Measurements from ENCODE around the gene ALG9. TPM values are rescaled to one million over a fixed set of nuclear protein-coding genes. Genes with fewer than 3 reads are reported as not detected.

Gene ALG9
- total and polyA plus RNA-seq, 2 of the 4 experiments (the other 2 are of a cell fraction): 20.7 to 35.7 TPM

- no peaks in the 10 kb centered on the region for H3K9me3 ChIP-seq (ENCODE audit: control insufficient read depth, insufficient read depth, low read length)
- no peak overlapping the region for H2AFZ ChIP-seq (replicated peaks; ENCODE audit: low read length, poor library complexity)
- H3K27me3 ChIP-seq (ENCODE audit: control insufficient read depth, insufficient read depth, low read length): no peaks in the 10 kb centered on the region
- no peak overlapping the region for H3K14ac ChIP-seq (replicated peaks; ENCODE audit: low read depth, low read length)
- no peak overlapping the region for H2BK15ac ChIP-seq (ENCODE audit: low read depth, low read length)
- DNase-seq (no peak), ATAC-seq (ENCODE audit: low read depth) (no peak)
- no peaks in the 10 kb centered on the region for H4K20me1 ChIP-seq (ENCODE audit: insufficient read depth, low read length)
- WGBS, 2 experiments (ENCODE audit: extremely low coverage in 2 of 2, insufficient read length in 1 of 2): no CpG with 5 or more reads among the region's 8 CpGs
- H3K23ac ChIP-seq (ENCODE audit: low read depth, low read length): no peak overlapping the region
- no peak overlapping the region for H2BK120ac ChIP-seq (ENCODE audit: low read depth, low read length)
- H3K4me2 ChIP-seq (ENCODE audit: low read depth, low read length): no peak overlapping the region
- no peak overlapping the region for H3K4me3 ChIP-seq (ENCODE audit: insufficient read depth, low read depth, low read length)
- intact Hi-C loops (cut with micrococcal nuclease): no loop called here
- no peak overlapping the region for H2BK5ac ChIP-seq (ENCODE audit: low read depth, low read length, poor library complexity, severe bottlenecking)
- H4K5ac ChIP-seq (ENCODE audit: low read depth, low read length): no peak overlapping the region
- H4K91ac ChIP-seq (ENCODE audit: insufficient read depth, low read depth, low read length): no peak overlapping the region
- H2AK5ac ChIP-seq (ENCODE audit: low read depth, low read length): no peak overlapping the region
- TF ChIP-seq CHD1 (IDR thresholded peaks at IDR 0.05; ENCODE audit: low read depth, low read length): no peak
- TF ChIP-seq RFX5 (IDR thresholded peaks at IDR 0.05; ENCODE audit: low read depth, low read length): no peak
- no peak for TF ChIP-seq USF2 (IDR thresholded peaks at IDR 0.05; ENCODE audit: low read depth, low read length)
- TF ChIP-seq MXI1 (IDR thresholded peaks at IDR 0.05; ENCODE audit: borderline replicate concordance, low read depth, low read length): no peak
- TF ChIP-seq CTCF (conservative IDR thresholded peaks at IDR 0.05; ENCODE audit: low read depth, low read length): no peak
- no peak for TF ChIP-seq POLR2A (IDR thresholded peaks at IDR 0.05; ENCODE audit: low read depth, low read length)
- no peak for TF ChIP-seq CEBPB (IDR thresholded peaks at IDR 0.05; ENCODE audit: low read depth, low read length)
- no peak for TF ChIP-seq ELK1 (IDR thresholded peaks at IDR 0.05; ENCODE audit: borderline replicate concordance, low read depth, low read length)
- no peak for TF ChIP-seq FOS (IDR thresholded peaks at IDR 0.05; ENCODE audit: low read depth, low read length)
- no peak for TF ChIP-seq RCOR1 (IDR thresholded peaks at IDR 0.05; ENCODE audit: insufficient replicate concordance, low read length)
- TF ChIP-seq RAD21 (IDR thresholded peaks at IDR 0.05; ENCODE audit: low read length): no peak
- TF ChIP-seq BHLHE40 (IDR thresholded peaks at IDR 0.05; ENCODE audit: low read depth, low read length): no peak
- TF ChIP-seq MAZ (IDR thresholded peaks at IDR 0.05; ENCODE audit: borderline replicate concordance, low read depth, low read length): no peak
- TF ChIP-seq SMC3 (IDR thresholded peaks at IDR 0.05; ENCODE audit: low read depth, low read length): no peak
- no peak for TF ChIP-seq MAFK (IDR thresholded peaks at IDR 0.05; ENCODE audit: low read depth, low read length)
- in situ Hi-C loops (cut with MboI; ENCODE audit: low sequenced_read_pairs): no loop called here
- dilution Hi-C loops (cut with HindIII; ENCODE audit: low sequenced_read_pairs, unreplicated experiment): no loop called here
- ChIA-PET CTCF (interaction anchor here (0.6 to 1.0 kb wide), 3 partner anchors 12 to 38 kb away, joined by 3 to 4 read pairs (median 3); no protein-coding TSS in a partner anchor), POLR2A (ENCODE audit: unreplicated experiment) (no interaction called here)
- no TSS peak for BruUV-seq (replicated peaks)
- no peak overlapping the region for H3K56ac ChIP-seq (ENCODE audit: extremely low read depth, insufficient read depth, low read length)
- no peak overlapping the region for H3K27ac ChIP-seq (ENCODE audit: insufficient read depth, low read length)
- peaks cover 3% of the 10 kb centered on the region; the same call in 1 of the 2 replicates for H3K9me1 ChIP-seq (ENCODE audit: insufficient read depth, low read length)
- no peak overlapping the region for H3K9ac ChIP-seq (ENCODE audit: low read depth, low read length)
- no peak overlapping the region for H2BK20ac ChIP-seq (ENCODE audit: low read depth, low read length)
- peaks cover 6% of the 10 kb centered on the region for H3K4me1 ChIP-seq (ENCODE audit: control insufficient read depth, insufficient read depth, low read length)
- H3K18ac ChIP-seq (ENCODE audit: low read depth, low read length): no peak overlapping the region
- H4K8ac ChIP-seq (ENCODE audit: low read depth in 2 of 2, low read length in 2 of 2): no peak overlapping the region
- H2AK9ac ChIP-seq (replicated peaks; ENCODE audit: low read depth, low read length, poor library complexity): no peak overlapping the region
- peaks cover 7% of the 10 kb centered on the region for H3K36me3 ChIP-seq (ENCODE audit: control insufficient read depth, insufficient read depth, low read length)
- no peaks in the 10 kb centered on the region; a peak in 1 of 4 replicates for H3K79me1 ChIP-seq (ENCODE audit: low read depth in 1 of 2, low read length in 2 of 2)
- H3K4ac ChIP-seq (ENCODE audit: low read depth, low read length): no peak overlapping the region
These were observed 20.3 kb downstream of the ALG9 start for GRCh38 chr11:111851067-111851466.
